ENCODE data around the gene PSEN1.

- TF ChIP-seq CTCF (conservative IDR thresholded peaks at IDR 0.05; ENCODE audit: low read depth, low read length) (no peak), EZH2 (IDR thresholded peaks at IDR 0.05; ENCODE audit: borderline replicate concordance, low read depth, low read length, poor library complexity, severe bottlenecking) (no peak)
Measured at GRCh38 chr14:73253721-73254120, 117.4 kb downstream of the PSEN1 start.
